HEK293 (cell line): ENCODE results near the gene SLC2A9.

ENCODE experiments used
- CTCF ChIA-PET: fragments of 350-600 bp; formaldehyde crosslinking; extraction: SDS; loops from one replicate; lab custom pipeline; 2021; ENCODE audit warnings: antibody characterized with exemption; lab: Yijun Ruan, JAX
- POLR2A ChIA-PET: fragments of 300-600 bp; formaldehyde crosslinking; extraction: SDS; loops from one replicate; lab custom pipeline; 2020; ENCODE audit warnings: antibody characterized with exemption, inconsistent platforms; lab: Yijun Ruan, JAX
- H3K27ac ChIP-seq: fragments of 200-500 bp; sonication (Bioruptor generic); 2 replicates; pipeline ENCODE4 v1.5.1; 2014; ENCODE audit warnings: low read depth, low read length, control low read depth, inconsistent platforms; ENCODE audit errors: extremely low read depth
- H3K36me3 ChIP-seq, 2 experiments: fragments of 200-500 bp in 1 of 2; sonication (Bioruptor generic) in 1 of 2; 1 replicate in 1 of 2; 2 replicates in 1 of 2; pipeline ENCODE4 v1.5.1; 2014 to 2017; ENCODE audit warnings: inconsistent platforms in 2 of 2, low read length in 2 of 2; ENCODE audit not compliant: control insufficient read depth in 2 of 2, insufficient read depth in 1 of 2
- H3K4me1 ChIP-seq: fragments of 200-500 bp; sonication (Bioruptor generic); 2 replicates; pipeline ENCODE4 v1.5.1; 2014; ENCODE audit warnings: mild to moderate bottlenecking, low read length, inconsistent platforms; ENCODE audit not compliant: control insufficient read depth, insufficient read depth
- H3K4me3 ChIP-seq: 2 replicates; pipeline ENCODE4 v1.5.1; 2011; ENCODE audit warnings: low read depth, mild to moderate bottlenecking, control low read depth, low read length, moderate library complexity
- H3K9me3 ChIP-seq: fragments of 200-500 bp; sonication (Bioruptor generic); 2 replicates; pipeline ENCODE4 v1.5.1; 2014; ENCODE audit warnings: low read depth, low read length, inconsistent platforms; ENCODE audit not compliant: control insufficient read depth, insufficient read depth
- BCL11A ChIP-seq: fragments of 450-650 bp; formaldehyde crosslinking; IDR thresholded peaks from 2 replicates; pipeline ENCODE4 v1.5.1; 2016; ENCODE audit warnings: low read depth, missing biosample characterization, missing genetic modification characterization
- BCL6B ChIP-seq: fragments of 450-650 bp; formaldehyde crosslinking; IDR thresholded peaks from 2 replicates; pipeline ENCODE4 v1.5.1; 2017; ENCODE audit warnings: missing biosample characterization, missing genetic modification characterization
- ELK4 ChIP-seq: IDR thresholded peaks from 2 replicates; pipeline ENCODE4 v1.6.1; 2011; ENCODE audit warnings: mild to moderate bottlenecking, low read depth, low read length, borderline replicate concordance
- KLF9 ChIP-seq: fragments of 450-650 bp; formaldehyde crosslinking; IDR thresholded peaks from 2 replicates; pipeline ENCODE4 v1.5.1; 2016; ENCODE audit warnings: missing biosample characterization, missing genetic modification characterization, low read depth
- SALL2 ChIP-seq: fragments of 450-650 bp; formaldehyde crosslinking; IDR thresholded peaks from 2 replicates; pipeline ENCODE4 v1.5.0; 2017; ENCODE audit warnings: missing biosample characterization, mild to moderate bottlenecking, missing genetic modification characterization, borderline replicate concordance
- ZFP69B ChIP-seq: fragments of 450-650 bp; formaldehyde crosslinking; IDR thresholded peaks from 2 replicates; pipeline ENCODE4 v1.5.1; 2016; ENCODE audit warnings: missing biosample characterization, missing genetic modification characterization
- ZNF211 ChIP-seq: fragments of 450-650 bp; formaldehyde crosslinking; IDR thresholded peaks from 2 replicates; pipeline ENCODE4 v1.5.1; 2016; ENCODE audit warnings: low read depth, missing biosample characterization, missing genetic modification characterization
- ZNF266 ChIP-seq: fragments of 450-650 bp; formaldehyde crosslinking; IDR thresholded peaks from 2 replicates; pipeline ENCODE4 v1.5.1; 2016; ENCODE audit warnings: missing biosample characterization, missing genetic modification characterization, low read depth
- ZNF274 ChIP-seq, 2 experiments: fragments of 200-500 bp in 1 of 2; fragments of 450-650 bp in 1 of 2; sonication (Bioruptor generic) in 1 of 2; formaldehyde crosslinking in 1 of 2; IDR thresholded peaks; 2 replicates each; pipeline versions ENCODE4 v1.5.1 to v1.6.1; 2014 to 2016; ENCODE audit warnings: borderline replicate concordance in 1 of 2, inconsistent platforms in 1 of 2, low read length in 1 of 2, missing biosample characterization in 1 of 2, missing genetic modification characterization in 1 of 2
- ZNF501 ChIP-seq: fragments of 450-650 bp; formaldehyde crosslinking; IDR thresholded peaks from 2 replicates; pipeline ENCODE4 v1.5.1; 2016; ENCODE audit warnings: missing biosample characterization, missing genetic modification characterization
- ZNF518A ChIP-seq: fragments of 450-650 bp; formaldehyde crosslinking; conservative IDR thresholded peaks from 2 replicates; pipeline ENCODE4 v1.5.1; 2016; ENCODE audit warnings: low read depth, missing biosample characterization, missing genetic modification characterization
- ZNF548 ChIP-seq: fragments of 450-650 bp; formaldehyde crosslinking; IDR thresholded peaks from 2 replicates; pipeline ENCODE4 v1.5.1; 2016; ENCODE audit warnings: missing biosample characterization, missing genetic modification characterization
- ZNF549 ChIP-seq: fragments of 450-650 bp; IDR thresholded peaks from 2 replicates; pipeline ENCODE4 v1.5.1; 2018; ENCODE audit warnings: missing biosample characterization, missing genetic modification characterization, mild to moderate bottlenecking, inconsistent platforms, moderate library complexity

Gene SLC2A9

DNA sequence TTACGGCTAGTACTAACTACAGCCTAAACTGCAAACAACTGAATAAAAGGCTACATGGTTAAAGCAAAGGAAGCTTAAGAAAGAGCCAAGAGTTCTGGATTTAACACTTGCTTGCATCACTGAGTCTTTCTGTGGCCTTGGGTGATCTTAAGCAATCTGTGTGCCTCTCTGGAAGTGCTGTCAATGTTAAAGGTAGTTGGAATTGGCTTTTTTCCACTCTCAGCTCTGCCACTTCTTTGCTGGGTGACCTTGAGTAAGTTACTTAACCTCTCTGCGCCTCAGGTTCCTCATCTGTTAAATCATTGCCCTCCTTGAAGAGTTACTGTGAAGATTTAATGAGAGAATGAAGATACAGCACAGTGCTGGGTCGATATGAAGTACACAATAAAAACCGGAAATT, 15.7 kb downstream of the SLC2A9 start:
- POLR2A ChIA-PET: no interaction called here
- Histone ChIP-seq H3K9me3 (no peaks in the 10 kb centered on the region), H3K27ac (no peak overlapping the region), H3K4me1 (no peaks in the 10 kb centered on the region; the same call in 1 of the 2 replicates), H3K36me3 (no peaks in the 10 kb centered on the region), H3K4me3 (no peak overlapping the region)
- CTCF ChIA-PET: no interaction called here
- TF ChIP-seq ZNF549 (no peak), ZNF266 (tag by site-specific recombination) (no peak), ZNF518A (tag by site-specific recombination) (no peak), ZNF548 (tag by site-specific recombination) (no peak), BCL11A (tag by site-specific recombination) (no peak)

DNA sequence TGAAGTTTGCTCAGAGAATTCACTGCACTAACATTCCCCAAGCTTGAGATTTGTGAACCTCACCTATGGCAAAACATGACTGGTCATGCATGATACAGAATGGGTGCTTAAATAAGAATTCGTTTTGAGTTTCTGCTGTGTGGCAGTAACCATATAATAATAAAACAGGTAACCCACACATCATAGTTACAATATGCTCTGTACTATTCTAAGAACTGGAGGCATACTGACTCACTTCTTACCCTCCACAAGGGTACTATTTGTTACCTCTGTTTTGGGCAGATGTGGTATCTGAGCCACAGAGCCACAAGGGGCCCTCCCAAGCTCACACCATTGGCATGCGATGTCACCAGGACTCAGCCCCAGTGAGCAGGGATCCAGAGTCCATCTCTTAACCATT, 17.6 kb downstream of the SLC2A9 start:
- Histone ChIP-seq H3K9me3 (no peaks in the 10 kb centered on the region), H3K36me3 (no peaks in the 10 kb centered on the region), H3K27ac (no peak overlapping the region), H3K4me3 (no peak overlapping the region)
- POLR2A ChIA-PET: no interaction called here
- no peak for TF ChIP-seq ZNF501
- TF ChIP-seq ZNF211 (tag by site-specific recombination): no peak
- no peak for TF ChIP-seq ZFP69B (tag by site-specific recombination)
- TF ChIP-seq, all 188 proteins: peak for 0
- no peaks in the 10 kb centered on the region; the same call in 1 of the 2 replicates for H3K4me1 ChIP-seq
- CTCF ChIA-PET: no interaction called here

- no peaks in the 10 kb centered on the region for H3K36me3 ChIP-seq
- TF ChIP-seq SALL2 (tag by site-specific recombination) (no peak), ZNF274 (IDR thresholded peaks at IDR 0.05; ENCODE audit: low read length) (no peak), ZNF274 (tag by site-specific recombination; IDR thresholded peaks at IDR 0.05; ENCODE audit: borderline replicate concordance) (no peak), ZNF501 (no peak), BCL6B (tag by site-specific recombination) (no peak), KLF9 (tag by site-specific recombination) (no peak), ZNF518A (tag by site-specific recombination) (no peak), ELK4 (no peak)
- TF ChIP-seq, all 188 proteins: peak for 0
- no peaks in the 10 kb centered on the region for H3K4me1 ChIP-seq
- no peak overlapping the region for H3K27ac ChIP-seq
- ChIA-PET POLR2A (no interaction called here), CTCF (interaction anchor here (1.3 to 1.5 kb wide), 2 partner anchors 12 to 14 kb away, joined by 4 to 7 read pairs; no protein-coding TSS in a partner anchor)
- no peak overlapping the region for H3K4me3 ChIP-seq
- no peaks in the 10 kb centered on the region for H3K9me3 ChIP-seq
Observed at GRCh38 chr4:10002278-10002677, 19.0 kb downstream of the SLC2A9 start.
